ENCODE results near the gene MAK.

DNA sequence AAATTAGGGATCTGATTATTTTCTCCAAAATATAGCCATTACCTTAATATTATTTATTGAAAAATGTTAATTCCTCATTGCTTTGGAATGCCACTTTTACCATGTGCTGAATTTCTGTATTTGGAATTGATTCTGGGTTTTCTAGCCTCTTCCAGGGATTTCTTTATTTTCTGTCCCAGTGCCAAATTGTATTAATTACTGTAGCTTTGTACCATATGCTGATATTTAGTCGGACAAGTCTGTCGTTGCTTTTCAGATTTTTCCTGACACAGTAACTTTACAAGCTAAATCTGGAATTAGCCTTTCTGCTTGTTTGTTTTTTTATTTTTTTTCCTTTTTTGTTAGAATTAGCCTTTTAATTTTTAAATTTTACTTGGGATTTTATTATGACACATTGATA is 101.6 kb downstream of the MAK start:
- TF ChIP-seq TAF1 (IDR thresholded peaks at IDR 0.05; ENCODE audit: borderline replicate concordance, insufficient read depth, low read length) (no peak), SIN3A (IDR thresholded peaks at IDR 0.05; ENCODE audit: borderline replicate concordance, insufficient read depth, low read length) (no peak), POLR2AphosphoS5 (IDR thresholded peaks at IDR 0.05; ENCODE audit: low read depth, low read length) (no peak), FOXP2 (optimal IDR thresholded peaks at IDR 0.05; ENCODE audit: borderline replicate concordance, extremely low read depth, extremely low read length, insufficient read depth) (no peak)
- TF ChIP-seq, protein P1, sequence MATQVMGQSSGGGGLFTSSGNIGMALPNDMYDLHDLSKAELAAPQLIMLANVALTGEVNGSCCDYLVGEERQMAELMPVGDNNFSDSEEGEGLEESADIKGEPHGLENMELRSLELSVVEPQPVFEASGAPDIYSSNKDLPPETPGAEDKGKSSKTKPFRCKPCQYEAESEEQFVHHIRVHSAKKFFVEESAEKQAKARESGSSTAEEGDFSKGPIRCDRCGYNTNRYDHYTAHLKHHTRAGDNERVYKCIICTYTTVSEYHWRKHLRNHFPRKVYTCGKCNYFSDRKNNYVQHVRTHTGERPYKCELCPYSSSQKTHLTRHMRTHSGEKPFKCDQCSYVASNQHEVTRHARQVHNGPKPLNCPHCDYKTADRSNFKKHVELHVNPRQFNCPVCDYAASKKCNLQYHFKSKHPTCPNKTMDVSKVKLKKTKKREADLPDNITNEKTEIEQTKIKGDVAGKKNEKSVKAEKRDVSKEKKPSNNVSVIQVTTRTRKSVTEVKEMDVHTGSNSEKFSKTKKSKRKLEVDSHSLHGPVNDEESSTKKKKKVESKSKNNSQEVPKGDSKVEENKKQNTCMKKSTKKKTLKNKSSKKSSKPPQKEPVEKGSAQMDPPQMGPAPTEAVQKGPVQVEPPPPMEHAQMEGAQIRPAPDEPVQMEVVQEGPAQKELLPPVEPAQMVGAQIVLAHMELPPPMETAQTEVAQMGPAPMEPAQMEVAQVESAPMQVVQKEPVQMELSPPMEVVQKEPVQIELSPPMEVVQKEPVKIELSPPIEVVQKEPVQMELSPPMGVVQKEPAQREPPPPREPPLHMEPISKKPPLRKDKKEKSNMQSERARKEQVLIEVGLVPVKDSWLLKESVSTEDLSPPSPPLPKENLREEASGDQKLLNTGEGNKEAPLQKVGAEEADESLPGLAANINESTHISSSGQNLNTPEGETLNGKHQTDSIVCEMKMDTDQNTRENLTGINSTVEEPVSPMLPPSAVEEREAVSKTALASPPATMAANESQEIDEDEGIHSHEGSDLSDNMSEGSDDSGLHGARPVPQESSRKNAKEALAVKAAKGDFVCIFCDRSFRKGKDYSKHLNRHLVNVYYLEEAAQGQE (IDR thresholded peaks at IDR 0.05; ENCODE audit: insufficient read depth in 1 of 2, low read depth in 2 of 2, low read length in 2 of 2), result no peak

All from PFSK-1 (cell line).